GM18951 (cell line): ENCODE data around the gene POU3F2.

Experiments used
- POLR2A ChIP-seq: IDR thresholded peaks from 4 replicates; pipeline ENCODE4 v1.6.1; 2011; ENCODE audit warnings: mild to moderate bottlenecking; ENCODE audit not compliant: insufficient read length, insufficient read depth; ENCODE audit errors: extremely low read depth
- in situ Hi-C: fragments of 300-500 bp; cut with MboI; formaldehyde crosslinking; loops from one replicate; pipeline ENCODE4 v1.12.0; 2022; ENCODE audit warnings: low sequenced_read_pairs, mixed read lengths, inconsistent platforms; ENCODE audit not compliant: unreplicated experiment

Gene POU3F2

DNA sequence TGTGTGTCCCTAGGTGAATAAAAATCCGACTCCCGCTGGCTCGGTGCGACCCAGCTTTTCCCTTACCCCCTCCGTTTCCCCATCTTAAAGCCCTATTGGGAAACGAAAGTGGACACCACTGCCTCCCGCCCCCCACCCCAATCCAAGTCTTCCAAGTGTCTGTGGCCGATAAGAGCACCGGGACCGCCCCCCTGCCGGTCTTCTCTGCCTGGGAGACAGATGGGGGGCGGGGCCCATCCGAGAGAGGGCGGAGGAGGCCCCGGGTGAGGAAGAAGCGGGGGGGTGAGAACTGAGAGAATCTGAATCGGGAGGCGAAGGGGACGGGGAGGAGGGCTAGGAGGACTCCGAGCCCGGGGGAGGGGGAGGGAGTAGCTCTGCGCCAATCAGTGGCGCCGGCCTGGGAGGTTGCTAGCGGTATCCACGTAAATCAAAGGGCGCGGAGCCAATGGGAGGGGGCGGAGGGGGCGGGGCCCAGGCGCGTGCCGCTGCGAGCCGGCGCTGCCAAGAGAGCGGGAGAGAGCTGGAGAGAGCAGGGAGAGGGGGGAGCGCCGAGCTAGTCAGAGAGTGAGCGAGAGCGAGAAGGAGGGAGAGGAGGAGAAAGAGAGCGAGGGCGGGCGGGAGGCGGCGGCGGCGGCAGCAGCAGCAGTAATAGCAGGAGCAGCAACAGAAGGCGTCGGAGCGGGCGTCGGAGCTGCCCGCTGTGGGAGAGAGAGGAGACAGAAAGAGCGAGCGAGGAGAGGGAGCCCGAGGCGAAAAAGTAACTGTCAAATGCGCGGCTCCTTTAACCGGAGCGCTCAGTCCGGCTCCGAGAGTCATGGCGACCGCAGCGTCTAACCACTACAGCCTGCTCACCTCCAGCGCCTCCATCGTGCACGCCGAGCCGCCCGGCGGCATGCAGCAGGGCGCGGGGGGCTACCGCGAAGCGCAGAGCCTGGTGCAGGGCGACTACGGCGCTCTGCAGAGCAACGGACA is at the start of gene POU3F2:
POU3F2 (plus strand) TSS at position 515 of the 972 bp plus-strand sequence; CDS start at position 815, 300 bp downstream.
- no peak for TF ChIP-seq POLR2A
- in situ Hi-C loops: loop anchor here (25.0 kb wide), 1 partner anchor 1628 kb away; the partner anchor contains the start of gene SIM1

DNA sequence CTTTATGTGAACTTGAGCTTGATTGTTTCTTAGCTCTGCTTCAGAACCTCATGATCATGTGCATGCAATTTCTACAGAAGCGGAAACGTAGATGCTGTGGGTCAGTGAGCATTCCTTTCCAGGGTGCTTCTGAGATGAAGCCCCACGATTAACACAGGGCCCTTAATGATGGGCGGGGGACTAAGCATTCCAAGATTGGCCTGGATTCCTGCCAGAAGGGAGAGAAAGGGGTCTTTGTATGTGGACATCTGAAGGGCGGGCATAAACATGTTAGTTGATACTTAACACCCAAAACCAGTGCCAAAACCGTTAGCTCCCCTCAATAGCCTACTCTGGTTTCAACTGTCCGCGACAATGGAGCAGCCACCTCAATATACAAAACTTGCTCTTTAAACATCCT is 46.9 kb upstream of the POU3F2 start:
- in situ Hi-C loops: no loop called here

DNA sequence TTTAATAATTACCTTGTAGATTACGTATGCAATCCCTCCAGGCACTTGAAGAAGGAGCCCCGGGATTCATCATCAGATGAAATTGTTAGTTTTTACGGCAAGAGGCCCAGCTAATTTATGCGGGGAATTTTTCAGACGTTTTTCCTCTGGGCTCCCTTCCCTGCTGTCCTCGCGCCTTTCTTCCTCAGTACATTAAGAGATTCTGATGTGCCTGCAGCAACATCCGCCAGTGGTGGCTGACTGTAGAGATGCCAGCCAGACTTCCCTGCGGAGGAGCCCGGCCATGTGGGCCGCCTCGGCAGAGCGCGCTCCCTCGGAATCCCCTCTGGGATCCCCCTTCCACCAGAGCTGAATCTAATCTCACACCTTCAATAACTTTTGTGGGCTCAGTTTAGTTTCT is 46.4 kb upstream of the POU3F2 start:
- no peak for TF ChIP-seq POLR2A
- in situ Hi-C loops: no loop called here

More for the DNA sequence above, 46.9 kb upstream of the POU3F2 start:
- TF ChIP-seq POLR2A: no peak

DNA sequence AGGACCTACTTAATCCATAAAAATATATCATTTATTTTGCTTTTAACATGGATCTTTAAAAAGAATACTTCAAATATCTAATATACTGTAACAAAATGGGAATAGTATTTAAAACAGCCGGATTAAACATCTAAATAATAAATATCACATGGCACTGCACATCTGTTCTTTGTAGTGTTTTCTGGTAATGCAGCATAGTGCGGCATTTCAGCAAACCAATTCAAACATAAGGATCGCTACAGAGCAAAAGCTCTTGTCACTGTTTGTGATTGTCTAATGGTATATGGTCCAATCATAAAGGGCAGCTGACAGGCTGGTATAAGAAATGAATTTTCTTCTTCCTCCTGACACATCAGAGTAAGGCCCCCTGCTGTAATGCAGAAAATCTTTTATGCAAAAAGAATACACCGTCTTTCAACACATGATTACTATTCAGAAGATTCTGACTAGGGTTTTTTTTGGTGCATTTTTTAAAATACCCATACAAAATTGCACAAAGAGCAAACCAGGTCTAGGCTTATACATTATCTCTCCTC is 40.0 kb upstream of the POU3F2 start:
- in situ Hi-C loops: no loop called here
- no peak for TF ChIP-seq POLR2A

DNA sequence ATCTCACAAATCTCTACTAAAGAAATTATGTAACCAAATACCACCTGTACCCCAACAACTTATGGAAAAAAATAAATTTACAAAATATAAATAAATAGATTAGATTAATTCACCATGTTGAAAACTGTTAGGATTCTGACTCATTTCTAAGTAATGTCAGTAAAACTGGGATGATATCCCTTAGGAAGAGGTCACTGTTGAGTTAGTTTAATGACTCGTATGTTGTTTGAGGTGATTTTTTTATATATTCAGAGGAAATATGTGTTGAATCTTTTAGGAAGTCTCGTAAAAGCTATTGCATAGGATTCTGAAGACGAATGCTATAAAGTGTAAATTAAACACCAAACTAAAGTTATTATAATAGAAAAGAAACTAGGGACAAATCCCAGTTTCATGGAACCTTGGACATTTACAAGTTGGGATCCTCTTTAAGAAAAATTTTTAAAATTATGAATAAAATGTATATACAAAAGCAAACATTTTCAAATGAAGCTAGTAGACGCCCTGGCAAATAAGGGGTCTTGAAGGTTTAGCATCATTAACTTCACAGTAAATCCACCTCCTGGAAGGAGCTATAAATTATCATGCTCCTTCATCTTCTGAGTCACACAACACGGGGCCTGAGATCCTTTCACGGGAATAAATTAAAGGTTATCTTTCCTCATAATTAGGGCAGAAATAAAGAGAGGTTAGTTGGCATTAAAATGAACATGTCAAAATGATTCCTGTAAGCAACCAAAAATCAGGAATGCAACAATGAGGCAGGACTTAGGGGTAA is 37.0 kb upstream of the POU3F2 start:
- in situ Hi-C loops: no loop called here
- TF ChIP-seq POLR2A: no peak

DNA sequence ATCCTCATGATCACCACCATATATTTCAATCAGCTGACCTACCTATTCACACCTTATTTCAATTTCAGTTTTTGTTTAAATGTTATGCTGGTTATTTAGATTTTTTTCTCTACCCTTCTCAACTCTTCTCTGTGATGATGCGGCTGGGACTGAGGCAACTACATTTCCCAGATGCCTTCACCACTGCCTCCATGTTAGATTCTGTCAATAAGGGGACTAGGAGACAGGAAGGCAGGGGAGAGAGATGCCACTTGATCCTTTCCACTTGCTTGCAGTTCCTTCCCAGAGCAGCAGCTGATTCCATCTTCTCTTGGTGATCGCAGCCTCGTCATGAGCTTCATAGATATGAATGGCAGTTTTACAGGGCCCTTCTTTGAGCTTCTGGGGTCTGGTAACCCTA is 33.5 kb upstream of the POU3F2 start:
- in situ Hi-C loops: no loop called here
- no peak for TF ChIP-seq POLR2A

DNA sequence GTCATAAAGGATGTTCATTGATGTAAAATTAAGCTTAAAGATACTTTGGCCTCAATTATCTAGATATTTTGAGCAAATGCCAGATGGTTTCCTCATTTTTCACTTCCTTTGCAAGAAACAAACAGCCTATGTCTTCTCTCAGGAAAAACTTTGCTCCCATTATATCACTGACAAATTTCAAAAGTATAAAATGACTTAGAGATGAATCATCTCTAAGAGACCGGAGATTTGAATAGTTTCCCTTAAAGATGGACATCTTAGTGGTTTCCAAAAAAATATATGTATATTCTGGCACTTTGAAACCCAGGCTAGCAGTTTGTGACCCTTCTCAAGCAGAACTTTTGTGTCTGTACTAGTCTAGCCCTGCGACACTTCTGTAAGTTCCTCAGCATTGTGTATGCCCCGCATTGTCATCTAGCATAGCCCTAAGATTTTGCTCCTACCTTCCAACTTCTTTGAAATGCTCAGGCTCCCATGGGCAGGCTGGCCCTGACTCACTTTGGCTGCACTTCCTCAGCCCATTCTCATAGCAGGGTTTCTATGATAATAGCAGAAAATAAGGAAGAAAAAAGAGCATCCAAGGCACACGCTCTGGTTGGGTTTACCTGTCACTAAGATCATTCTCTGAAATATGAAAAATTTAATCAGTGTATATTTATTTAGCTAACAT is 25.7 kb upstream of the POU3F2 start:
- in situ Hi-C loops: no loop called here
- TF ChIP-seq POLR2A: no peak

DNA sequence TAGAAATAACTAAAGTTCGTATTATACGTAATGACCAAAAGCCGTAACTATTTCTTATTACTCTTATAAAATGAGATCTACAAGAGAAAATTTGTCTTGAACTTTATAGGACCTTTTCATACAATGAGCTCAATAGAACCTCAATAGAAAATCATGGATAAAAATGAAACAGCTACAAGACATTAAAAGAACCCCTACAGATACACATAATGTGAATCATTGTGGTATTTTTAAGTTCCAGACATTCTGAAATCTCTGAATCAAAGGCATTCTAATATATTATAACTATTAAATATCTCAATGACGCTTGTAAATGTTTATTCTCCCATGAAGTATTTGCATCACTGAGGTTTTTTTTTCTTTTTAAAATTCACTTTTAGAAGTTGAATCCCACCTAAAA is 22.2 kb upstream of the POU3F2 start:
- TF ChIP-seq POLR2A: no peak
- in situ Hi-C loops: no loop called here

DNA sequence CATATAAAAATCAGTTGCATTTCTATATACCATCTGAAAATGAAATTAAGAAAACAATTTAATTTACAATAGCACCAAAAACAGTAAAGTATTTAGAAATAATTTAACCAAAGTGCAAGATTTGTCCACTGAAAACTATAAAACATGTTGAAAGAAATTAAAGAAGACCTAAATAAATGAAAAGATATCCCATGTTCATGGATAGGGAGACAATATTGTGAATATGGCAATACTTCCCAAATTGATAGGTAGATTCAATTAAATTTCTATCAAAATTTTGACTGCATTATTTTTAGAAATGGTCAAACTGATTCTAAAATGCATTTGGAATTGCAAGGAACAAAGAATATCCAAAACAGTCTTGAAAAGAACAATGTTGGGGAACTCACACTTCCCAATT is 17.6 kb upstream of the POU3F2 start:
- no peak for TF ChIP-seq POLR2A
- in situ Hi-C loops: no loop called here

DNA sequence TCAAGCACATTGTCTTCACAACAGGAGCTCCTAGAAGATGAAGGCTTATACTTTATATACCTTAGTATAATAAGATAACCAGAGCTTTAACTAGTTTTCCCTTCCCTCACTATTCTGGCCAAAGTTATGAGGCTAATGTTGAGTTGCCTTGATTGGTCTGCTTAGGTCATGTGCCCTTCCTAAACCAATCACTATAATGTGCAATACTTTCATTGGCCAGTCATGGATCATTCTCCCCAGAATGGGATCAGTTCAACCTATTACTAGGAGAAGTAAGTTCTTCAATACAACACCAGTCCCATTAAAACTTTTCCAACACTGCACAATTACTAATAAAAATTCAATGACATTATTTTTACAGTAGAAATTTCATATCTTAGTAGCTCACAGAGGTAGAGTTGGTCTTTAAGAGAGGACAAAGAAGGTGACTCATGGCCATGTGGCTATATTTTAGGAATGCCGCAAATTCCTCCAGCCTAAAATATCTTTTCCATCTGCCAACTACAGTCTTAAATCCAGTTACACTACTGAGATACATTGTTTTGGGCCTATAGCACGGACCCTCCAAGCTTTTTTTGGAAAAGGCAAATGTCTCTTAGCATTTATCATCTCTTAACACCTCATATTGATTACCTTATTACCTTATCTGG is 12.5 kb upstream of the POU3F2 start:
- no peak for TF ChIP-seq POLR2A
- in situ Hi-C loops: no loop called here

DNA sequence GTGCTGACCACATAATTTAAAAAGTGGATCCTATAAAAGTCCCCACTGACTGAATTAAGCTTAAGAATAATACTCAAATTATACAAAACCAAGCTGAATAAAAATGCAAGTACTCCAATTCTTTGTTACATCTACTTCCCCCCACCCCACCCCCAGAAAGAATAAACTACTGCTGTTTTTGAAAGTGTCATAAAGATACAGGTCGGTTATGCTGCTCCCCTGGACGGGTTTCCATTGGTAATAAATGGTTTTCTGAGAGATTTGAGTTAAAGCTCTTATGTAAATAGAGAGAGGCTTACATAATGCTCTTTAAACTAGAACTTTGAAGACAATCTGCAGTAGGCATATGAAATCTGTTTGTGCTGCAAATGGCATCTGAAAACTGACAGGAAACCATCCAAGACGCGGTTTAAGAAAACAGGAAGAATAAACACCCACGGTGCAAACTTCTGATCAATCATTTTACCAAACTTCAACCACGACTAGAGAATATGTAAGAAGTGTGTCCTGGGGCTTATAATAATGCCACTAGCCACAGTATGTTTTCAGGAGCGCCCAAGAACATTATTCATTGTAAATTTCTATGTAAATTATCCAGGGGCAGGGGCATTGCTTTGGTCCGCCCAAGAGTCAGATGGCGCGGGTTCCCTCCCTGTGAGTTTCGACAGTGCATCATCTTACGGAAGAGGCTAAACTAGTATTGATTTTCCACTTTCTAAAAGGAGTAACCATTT is 10.8 kb upstream of the POU3F2 start:
- no peak for TF ChIP-seq POLR2A
- in situ Hi-C loops: no loop called here
